ENCODE data around the gene RGS8. TPM values are rescaled to one million over a fixed set of nuclear protein-coding genes. Genes with fewer than 3 reads are reported as not detected.

Gene RGS8
- not detected for total RNA-seq
- long read RNA-seq: 0 reads

GRCh38 chr1:182684116-182684828 lies at the start of gene RGS8:
TSS of gene RGS8 (minus strand) at chr1:182684587. CDS start at chr1:182669649, 14,938 bp downstream.
- H3K27ac ChIP-seq: no peak within 1 kb of the TSS
- H3K27me3 ChIP-seq: no peaks in the 10 kb centered on the region
- no peaks in the 10 kb centered on the region for H3K9me3 ChIP-seq
- no peaks in the 10 kb centered on the region for H3K36me3 ChIP-seq
- TF ChIP-seq CTCF (IDR thresholded peaks at IDR 0.05): no peak
- intact Hi-C loops (cut with DNase I): no loop called here
- ATAC-seq: no peak
- no peaks in the 10 kb centered on the region for H3K4me1 ChIP-seq
- no peak within 1 kb of the TSS for H3K4me3 ChIP-seq
- no peak for DNase-seq

- no peak for ATAC-seq
- Histone ChIP-seq H3K27ac (no peak overlapping the region), H3K4me3 (no peak overlapping the region), H3K4me1 (no peaks in the 10 kb centered on the region), H3K36me3 (no peaks in the 10 kb centered on the region), H3K9me3 (no peaks in the 10 kb centered on the region), H3K27me3 (no peaks in the 10 kb centered on the region)
- intact Hi-C loops (cut with DNase I): no loop called here
- DNase-seq: no peak
- TF ChIP-seq CTCF (IDR thresholded peaks at IDR 0.05): no peak
Observed at GRCh38 chr1:182731852-182732575, 47.6 kb upstream of the RGS8 start.

GRCh38 chr1:182726912-182727311 lies 42.5 kb upstream of the RGS8 start:
- H3K36me3 ChIP-seq: no peaks in the 10 kb centered on the region
- H3K27me3 ChIP-seq: no peaks in the 10 kb centered on the region
- no peaks in the 10 kb centered on the region for H3K4me1 ChIP-seq
- DNase-seq (no peak), ATAC-seq (no peak)
- H3K27ac ChIP-seq: no peak overlapping the region
- no peaks in the 10 kb centered on the region for H3K9me3 ChIP-seq
- TF ChIP-seq CTCF (IDR thresholded peaks at IDR 0.05): no peak
- no peak overlapping the region for H3K4me3 ChIP-seq
- intact Hi-C loops (cut with DNase I): no loop called here

- intact Hi-C loops (cut with DNase I): no loop called here
- H3K9me3 ChIP-seq: no peaks in the 10 kb centered on the region
- no peak overlapping the region for H3K27ac ChIP-seq
- TF ChIP-seq CTCF (IDR thresholded peaks at IDR 0.05): no peak
- H3K27me3 ChIP-seq: no peaks in the 10 kb centered on the region
- no peak overlapping the region for H3K4me3 ChIP-seq
- DNase-seq (no peak), ATAC-seq (no peak)
- H3K4me1 ChIP-seq: no peaks in the 10 kb centered on the region
- no peaks in the 10 kb centered on the region for H3K36me3 ChIP-seq
Observed at GRCh38 chr1:182725259-182726255, 41.2 kb upstream of the RGS8 start.

GRCh38 chr1:182724215-182724614 lies 39.8 kb upstream of the RGS8 start:
- TF ChIP-seq CTCF (IDR thresholded peaks at IDR 0.05): no peak
- H3K36me3 ChIP-seq: no peaks in the 10 kb centered on the region
- no peak overlapping the region for H3K4me3 ChIP-seq
- no peak for DNase-seq
- ATAC-seq: no peak
- no peak overlapping the region for H3K27ac ChIP-seq
- intact Hi-C loops (cut with DNase I): no loop called here
- H3K4me1 ChIP-seq: no peaks in the 10 kb centered on the region
- no peaks in the 10 kb centered on the region for H3K27me3 ChIP-seq
- no peaks in the 10 kb centered on the region for H3K9me3 ChIP-seq

Measured in upper lobe of right lung (tissue), 1 donor.